Astrocyte (in vitro differentiated cells and primary cell): ENCODE data around the gene TEAD1. TPM values are rescaled to one million over a fixed set of nuclear protein-coding genes. Genes with fewer than 3 reads are reported as not detected.

Source experiments
- DNase-seq: peaks from one replicate; pipeline ENCODE4 v3.0.0-alpha.2; 2010; ENCODE audit warnings: low read depth
- FAIRE-seq: peaks from 2 replicates; lab custom pipeline; 2011; peaks lifted over from hg19 to GRCh38; lab: Jason Lieb, UNC
- H2AFZ ChIP-seq: 2 replicates; pipeline ENCODE4 v1.6.0; 2012; ENCODE audit warnings: low read depth, low read length, inconsistent platforms
- H3K27ac ChIP-seq: 2 replicates; pipeline ENCODE4 v1.5.1; 2011; ENCODE audit warnings: low read depth, low read length, inconsistent platforms
- H3K27me3 ChIP-seq: 2 replicates; pipeline ENCODE4 v1.6.0; 2011; ENCODE audit warnings: low read length, inconsistent platforms; ENCODE audit not compliant: insufficient read depth
- H3K36me3 ChIP-seq: 2 replicates; pipeline ENCODE4 v1.5.1; 2011; ENCODE audit warnings: low read length, inconsistent platforms; ENCODE audit not compliant: insufficient read depth
- H3K4me1 ChIP-seq: 2 replicates; pipeline ENCODE4 v1.5.1; 2011; ENCODE audit warnings: low read length, inconsistent platforms; ENCODE audit not compliant: insufficient read depth
- H3K4me2 ChIP-seq: 2 replicates; pipeline ENCODE4 v1.6.0; 2012; ENCODE audit warnings: low read length, inconsistent platforms
- H3K4me3 ChIP-seq: 2 replicates; pipeline ENCODE4 v1.5.1; 2011; ENCODE audit warnings: low read depth, mild to moderate bottlenecking, low read length, inconsistent platforms; ENCODE audit not compliant: insufficient read depth
- H3K79me2 ChIP-seq: 2 replicates; pipeline ENCODE4 v1.6.0; 2012; ENCODE audit warnings: mild to moderate bottlenecking, low read length, inconsistent platforms; ENCODE audit not compliant: insufficient read depth
- H3K9ac ChIP-seq: 2 replicates; pipeline ENCODE4 v1.6.0; 2012; ENCODE audit warnings: mild to moderate bottlenecking, low read length, inconsistent platforms
- H3K9me3 ChIP-seq: 2 replicates; pipeline ENCODE4 v1.5.1; 2012; ENCODE audit warnings: low read depth, mild to moderate bottlenecking, low read length, inconsistent platforms; ENCODE audit not compliant: insufficient read depth
- H4K20me1 ChIP-seq: 2 replicates; pipeline ENCODE4 v1.6.0; 2012; ENCODE audit warnings: low read length, inconsistent platforms; ENCODE audit not compliant: insufficient read depth
- H3K27ac Mint-ChIP-seq: one replicate; pipeline ENCODE4 v1.8.0; 2021; ENCODE audit warnings: mild to moderate bottlenecking, mixed read lengths; ENCODE audit not compliant: unreplicated experiment
- H3K27me3 Mint-ChIP-seq: one replicate; pipeline ENCODE4 v1.8.0; 2021; ENCODE audit warnings: low read depth, mixed read lengths; ENCODE audit not compliant: unreplicated experiment
- H3K36me3 Mint-ChIP-seq: one replicate; pipeline ENCODE4 v1.8.0; 2021; ENCODE audit warnings: low read depth, mixed read lengths; ENCODE audit not compliant: unreplicated experiment
- H3K4me1 Mint-ChIP-seq: one replicate; pipeline ENCODE4 v1.8.0; 2021; ENCODE audit warnings: low read depth, mixed read lengths; ENCODE audit not compliant: unreplicated experiment
- H3K4me3 Mint-ChIP-seq: one replicate; pipeline ENCODE4 v1.8.0; 2021; ENCODE audit warnings: mild to moderate bottlenecking, moderate library complexity, mixed read lengths; ENCODE audit not compliant: unreplicated experiment
- H3K9me3 Mint-ChIP-seq: one replicate; pipeline ENCODE4 v1.8.0; 2021; ENCODE audit warnings: mild to moderate bottlenecking, mixed read lengths; ENCODE audit not compliant: unreplicated experiment
- EZH2 ChIP-seq: IDR thresholded peaks from 2 replicates; pipeline ENCODE4 v1.6.1; 2012; ENCODE audit warnings: mild to moderate bottlenecking, low read length, inconsistent platforms; ENCODE audit not compliant: insufficient read depth
- total RNA-seq: library from RNA; stranded (reverse); gene quantifications from 2 replicates; pipeline ENCODE4 v1.2.1, GENCODE V29; 2021
- TF ChIP-seq, protein P1 (sequence below): IDR thresholded peaks from 2 replicates; pipeline ENCODE4 v1.5.1; 2011; ENCODE audit warnings: low read depth, mild to moderate bottlenecking, inconsistent platforms, low read length, moderate library complexity; ENCODE audit not compliant: insufficient read depth

Gene TEAD1
- total RNA-seq, 1 donor from 2014 or later = 149 TPM

DNA sequence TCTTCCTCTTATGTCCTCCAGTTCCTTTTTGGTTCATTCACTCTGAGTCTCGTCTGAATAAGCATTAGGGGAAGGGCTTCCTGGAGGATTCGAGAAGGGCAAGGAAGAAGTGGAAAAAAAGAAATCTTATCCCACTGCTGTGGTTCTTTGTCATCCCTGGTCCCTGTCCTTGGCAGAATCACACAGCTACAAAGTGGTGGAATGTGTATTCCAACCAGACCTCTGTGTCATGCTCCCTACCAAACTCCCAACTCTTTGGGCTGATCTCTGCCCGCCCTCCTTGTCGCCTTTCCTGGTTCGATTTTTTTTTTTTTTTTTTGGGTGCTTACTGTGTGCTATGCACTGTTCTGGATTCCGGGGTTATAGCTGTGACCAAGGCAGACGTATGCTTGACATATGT lies 61.0 kb downstream of the TEAD1 start:
- Mint-ChIP-seq H3K4me1 (peaks cover 29% of the 10 kb centered on the region), H3K27me3 (no peaks in the 10 kb centered on the region), H3K36me3 (peaks cover 5% of the 10 kb centered on the region), H3K27ac (no peak overlapping the region), H3K9me3 (no peaks in the 10 kb centered on the region), H3K4me3 (no peak overlapping the region)
- no peak for DNase-seq
- no peak overlapping the region for H2AFZ ChIP-seq
- H3K4me1 ChIP-seq = peaks cover 6% of the 10 kb centered on the region
- no peak overlapping the region for H3K4me3 ChIP-seq
- H3K27ac ChIP-seq = no peak overlapping the region
- no peak for TF ChIP-seq EZH2
- TF ChIP-seq, protein P1, sequence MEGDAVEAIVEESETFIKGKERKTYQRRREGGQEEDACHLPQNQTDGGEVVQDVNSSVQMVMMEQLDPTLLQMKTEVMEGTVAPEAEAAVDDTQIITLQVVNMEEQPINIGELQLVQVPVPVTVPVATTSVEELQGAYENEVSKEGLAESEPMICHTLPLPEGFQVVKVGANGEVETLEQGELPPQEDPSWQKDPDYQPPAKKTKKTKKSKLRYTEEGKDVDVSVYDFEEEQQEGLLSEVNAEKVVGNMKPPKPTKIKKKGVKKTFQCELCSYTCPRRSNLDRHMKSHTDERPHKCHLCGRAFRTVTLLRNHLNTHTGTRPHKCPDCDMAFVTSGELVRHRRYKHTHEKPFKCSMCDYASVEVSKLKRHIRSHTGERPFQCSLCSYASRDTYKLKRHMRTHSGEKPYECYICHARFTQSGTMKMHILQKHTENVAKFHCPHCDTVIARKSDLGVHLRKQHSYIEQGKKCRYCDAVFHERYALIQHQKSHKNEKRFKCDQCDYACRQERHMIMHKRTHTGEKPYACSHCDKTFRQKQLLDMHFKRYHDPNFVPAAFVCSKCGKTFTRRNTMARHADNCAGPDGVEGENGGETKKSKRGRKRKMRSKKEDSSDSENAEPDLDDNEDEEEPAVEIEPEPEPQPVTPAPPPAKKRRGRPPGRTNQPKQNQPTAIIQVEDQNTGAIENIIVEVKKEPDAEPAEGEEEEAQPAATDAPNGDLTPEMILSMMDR = no peak
- FAIRE-seq = no peak
- H3K4me2 ChIP-seq = no peak overlapping the region
- no peaks in the 10 kb centered on the region for H3K27me3 ChIP-seq
- no peak overlapping the region for H3K9ac ChIP-seq
- peaks cover 92% of the 10 kb centered on the region for H4K20me1 ChIP-seq
- H3K79me2 ChIP-seq = peaks cover 100% of the 10 kb centered on the region
- H3K36me3 ChIP-seq = peaks cover 2% of the 10 kb centered on the region
- H3K9me3 ChIP-seq = no peaks in the 10 kb centered on the region

DNA sequence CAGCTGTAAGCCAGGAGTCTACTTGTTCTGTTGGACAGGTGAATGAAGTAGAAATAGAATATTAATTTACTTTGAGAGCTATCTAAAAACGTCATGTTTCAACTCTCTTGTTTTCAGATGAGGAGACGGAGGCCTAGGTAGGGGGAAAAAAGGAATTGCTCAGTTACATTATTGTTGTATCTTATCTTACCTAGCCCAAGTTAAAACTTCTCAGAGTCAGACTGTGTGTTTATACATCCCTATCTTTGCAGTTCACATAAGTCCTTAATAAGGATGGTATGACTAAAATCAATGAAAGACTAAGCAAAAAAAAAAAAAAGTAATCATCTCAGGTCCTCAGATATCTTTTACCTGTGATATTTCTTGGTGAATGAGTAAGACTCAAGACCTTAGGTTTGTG lies 62.8 kb downstream of the TEAD1 start:
- H3K9me3 ChIP-seq = no peaks in the 10 kb centered on the region
- H3K36me3 Mint-ChIP-seq = peaks cover 6% of the 10 kb centered on the region
- no peak overlapping the region for H3K4me2 ChIP-seq
- H3K27ac ChIP-seq = no peak overlapping the region
- peaks cover 23% of the 10 kb centered on the region for H3K4me1 Mint-ChIP-seq
- no peaks in the 10 kb centered on the region for H3K27me3 ChIP-seq
- H3K79me2 ChIP-seq = peaks cover 100% of the 10 kb centered on the region
- no peak for TF ChIP-seq EZH2
- TF ChIP-seq, protein P1 = no peak
- peaks cover 93% of the 10 kb centered on the region for H4K20me1 ChIP-seq
- DNase-seq = no peak
- H3K27ac Mint-ChIP-seq = no peak overlapping the region
- no peak for FAIRE-seq
- H3K27me3 Mint-ChIP-seq = no peaks in the 10 kb centered on the region
- H3K36me3 ChIP-seq = peaks cover 2% of the 10 kb centered on the region
- H3K4me1 ChIP-seq = peaks cover under 1% of the 10 kb centered on the region
- H3K9ac ChIP-seq = no peak overlapping the region
- H2AFZ ChIP-seq = no peak overlapping the region
- H3K9me3 Mint-ChIP-seq = no peaks in the 10 kb centered on the region
- H3K4me3 ChIP-seq = no peak overlapping the region
- no peak overlapping the region for H3K4me3 Mint-ChIP-seq

DNA sequence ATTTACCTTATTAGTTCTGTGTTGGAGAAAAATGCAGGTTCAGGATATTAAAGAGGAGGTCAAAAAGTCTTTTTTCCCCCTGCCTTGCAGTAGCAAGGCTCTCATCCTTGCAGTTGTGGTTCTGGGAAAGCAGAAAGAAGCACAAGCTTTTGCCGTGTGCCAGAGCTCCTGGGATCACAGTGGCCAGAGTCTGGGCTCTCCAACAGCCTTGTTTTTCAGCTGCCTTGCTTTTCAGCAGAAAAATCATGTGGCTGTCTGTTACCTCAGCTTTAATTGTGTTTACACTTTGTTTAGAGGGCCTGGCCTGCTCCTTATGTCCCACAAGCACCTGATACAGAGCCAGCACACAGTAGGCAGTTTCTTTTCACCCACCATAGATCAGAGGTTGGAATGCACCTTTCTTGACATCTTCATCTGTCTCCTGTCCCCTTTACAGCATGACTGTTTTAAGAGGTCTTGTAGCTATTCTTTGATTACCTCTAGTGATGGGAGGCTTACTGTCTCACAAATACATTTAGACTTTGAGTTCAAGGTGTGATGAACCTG lies 67.5 kb downstream of the TEAD1 start:
- FAIRE-seq = no peak
- no peak overlapping the region for H3K27ac Mint-ChIP-seq

More for the DNA sequence above, 67.5 kb downstream of the TEAD1 start:
- H3K27me3 Mint-ChIP-seq = no peaks in the 10 kb centered on the region
- peaks cover 6% of the 10 kb centered on the region for H3K36me3 Mint-ChIP-seq
- peaks cover 34% of the 10 kb centered on the region for H3K4me1 Mint-ChIP-seq
- Histone ChIP-seq H3K27me3 (no peaks in the 10 kb centered on the region), H3K9ac (no peak overlapping the region), H3K9me3 (no peaks in the 10 kb centered on the region), H3K4me2 (no peak overlapping the region), H3K79me2 (peaks cover 100% of the 10 kb centered on the region), H3K27ac (no peak overlapping the region), H2AFZ (no peak overlapping the region), H3K4me1 (peaks cover 16% of the 10 kb centered on the region), H3K36me3 (no peaks in the 10 kb centered on the region), H4K20me1 (peaks cover 92% of the 10 kb centered on the region), H3K4me3 (no peak overlapping the region)
- DNase-seq = no peak
- H3K9me3 Mint-ChIP-seq = no peaks in the 10 kb centered on the region
- H3K4me3 Mint-ChIP-seq = no peak overlapping the region
- TF ChIP-seq, protein P1 = no peak
- no peak for TF ChIP-seq EZH2
